Kidney epithelial cell (primary cell): ENCODE data around the gene PCDH8. TPM values are rescaled to one million over a fixed set of nuclear protein-coding genes. Genes with fewer than 3 reads are reported as not detected.
A peak's percentile ranks its signal among the peaks of the same experiment; 100 is the strongest.

ENCODE experiments used
- DNase-seq: peaks from one replicate; pipeline ENCODE4 v3.0.0-alpha.2; 2010; ENCODE audit warnings: low read depth
- H3K27me3 ChIP-seq: 2 replicates; pipeline ENCODE4 v1.6.0; 2011; ENCODE audit warnings: low read length; ENCODE audit not compliant: control insufficient read depth, insufficient read depth
- H3K36me3 ChIP-seq: 2 replicates; pipeline ENCODE4 v1.5.1; 2011; ENCODE audit warnings: low read length; ENCODE audit not compliant: control insufficient read depth, insufficient read depth
- H3K4me3 ChIP-seq: 2 replicates; pipeline ENCODE4 v1.5.1; 2011; ENCODE audit warnings: low read depth, mild to moderate bottlenecking, control low read depth, low read length
- CTCF ChIP-seq: IDR thresholded peaks from 2 replicates; pipeline ENCODE4 v1.5.1; 2011; ENCODE audit warnings: mild to moderate bottlenecking, moderate library complexity, low read length, control low read depth, inconsistent platforms; ENCODE audit not compliant: insufficient read depth, poor library complexity, severe bottlenecking
- total RNA-seq: library from RNA; depleted of rRNA; stranded (reverse); fragments of >200 nt; gene quantifications from 2 replicates; pipeline ENCODE4 v1.2.3, GENCODE V29; 2015

Gene PCDH8
- 0.04 and 0.14 TPM in 2 replicates for total RNA-seq

- Histone ChIP-seq H3K36me3 (no peaks in the 10 kb centered on the region), H3K4me3 (no peak within 1 kb of the TSS), H3K27me3 (peaks cover 68% of the 10 kb centered on the region)
- no peak for DNase-seq
- no peak for TF ChIP-seq CTCF
Observed at GRCh38 chr13:52848455-52849195, at the start of gene PCDH8. PCDH8 (minus strand) TSS chr13:52848640; CDS start chr13:52848436, 204 bp downstream.

GRCh38 chr13:52896827-52897659 is 48.6 kb upstream of the PCDH8 start:
- Histone ChIP-seq H3K27me3 (no peaks in the 10 kb centered on the region), H3K36me3 (no peaks in the 10 kb centered on the region), H3K4me3 (no peak overlapping the region)
- no peak for DNase-seq
- peak; percentile 38 for TF ChIP-seq CTCF

- Histone ChIP-seq H3K27me3 (no peaks in the 10 kb centered on the region), H3K4me3 (no peak overlapping the region), H3K36me3 (no peaks in the 10 kb centered on the region)
- DNase-seq, result no peak
- TF ChIP-seq CTCF, result no peak
Observed at GRCh38 chr13:52894413-52894812, 46.0 kb upstream of the PCDH8 start.

- H3K4me3 ChIP-seq, result no peak overlapping the region
- no peaks in the 10 kb centered on the region for H3K27me3 ChIP-seq
- H3K36me3 ChIP-seq, result no peaks in the 10 kb centered on the region
- TF ChIP-seq CTCF, result no peak
- DNase-seq, result no peak
Observed at GRCh38 chr13:52892925-52893324, 44.5 kb upstream of the PCDH8 start.

GRCh38 chr13:52891706-52892105 is 43.3 kb upstream of the PCDH8 start:
- no peaks in the 10 kb centered on the region for H3K36me3 ChIP-seq
- no peak overlapping the region for H3K4me3 ChIP-seq
- no peak for DNase-seq
- H3K27me3 ChIP-seq, result no peaks in the 10 kb centered on the region
- no peak for TF ChIP-seq CTCF
